H1 (cell line): ENCODE measurements around the gene CA5A. TPM values are rescaled to one million over a fixed set of nuclear protein-coding genes. Genes with fewer than 3 reads are reported as not detected.

Source experiments
- CTCF ChIA-PET: fragments of 300-600 bp; sonication (Branson Sonifier 250); formaldehyde crosslinking; loops from one replicate; lab custom pipeline; 2021; ENCODE audit not compliant: partially characterized antibody; lab: Charles Lee
- POLR2A ChIA-PET: fragments of 300-600 bp; sonication (Branson Sonifier 250); formaldehyde crosslinking; loops from one replicate; lab custom pipeline; 2021; ENCODE audit warnings: inconsistent platforms; ENCODE audit not compliant: partially characterized antibody; lab: Charles Lee
- DNase-seq, 2 experiments: peaks; one replicate each; pipeline versions ENCODE4 v3.0.0 to v3.0.0-alpha.2; 2010 to 2022; ENCODE audit warnings: low spot score in 2 of 2, low read depth in 1 of 2, mixed read lengths in 1 of 2
- FAIRE-seq: peaks from 2 replicates; lab custom pipeline; 2011; peaks lifted over from hg19 to GRCh38; lab: Jason Lieb, UNC
- H2AFZ ChIP-seq: 2 replicates; pipeline ENCODE4 v1.8.1; 2012; ENCODE audit warnings: low read length, inconsistent platforms
- H2AK5ac ChIP-seq: 2 replicates; pipeline ENCODE4 v1.6.1; 2013; ENCODE audit warnings: low read depth, low read length
- H2BK120ac ChIP-seq: replicated peaks from 2 replicates; pipeline ENCODE3; 2013; ENCODE audit warnings: low read depth, low read length, inconsistent platforms
- H2BK12ac ChIP-seq: 2 replicates; pipeline ENCODE4 v1.6.1; 2013; ENCODE audit warnings: low read depth, low read length
- H2BK15ac ChIP-seq: 2 replicates; pipeline ENCODE4 v1.6.1; 2013; ENCODE audit warnings: low read length
- H2BK20ac ChIP-seq: 2 replicates; pipeline ENCODE4 v1.6.1; 2013; ENCODE audit warnings: low read length
- H2BK5ac ChIP-seq: 2 replicates; pipeline ENCODE4 v1.6.1; 2013; ENCODE audit warnings: low read depth, low read length
- H3K14ac ChIP-seq: 2 replicates; pipeline ENCODE4 v1.6.1; 2013; ENCODE audit warnings: inconsistent platforms; ENCODE audit not compliant: insufficient read length
- H3K18ac ChIP-seq: 2 replicates; pipeline ENCODE4 v1.6.1; 2013; ENCODE audit warnings: low read length; ENCODE audit errors: extremely low read depth
- H3K23ac ChIP-seq: 2 replicates; pipeline ENCODE4 v1.6.1; 2013; ENCODE audit warnings: inconsistent platforms; ENCODE audit not compliant: insufficient read length
- H3K23me2 ChIP-seq: 2 replicates; pipeline ENCODE4 v1.6.1; 2013; ENCODE audit warnings: low read depth, low read length
- H3K27ac ChIP-seq: 2 replicates; pipeline ENCODE4 v1.6.1; 2011; ENCODE audit warnings: low read depth, low read length, inconsistent platforms
- H3K27me3 ChIP-seq, 4 experiments: replicated peaks in 1 of 4; 1 replicate in 1 of 4; 2 replicates in 3 of 4; pipeline versions ENCODE4 v1.6.1 to v1.8.1; 2011 to 2013; ENCODE audit warnings: low read length in 3 of 4, mild to moderate bottlenecking in 3 of 4, inconsistent platforms in 2 of 4, mixed read lengths in 2 of 4, moderate library complexity in 1 of 4; ENCODE audit not compliant: control insufficient read depth in 3 of 4, insufficient read depth in 3 of 4; ENCODE audit errors: extremely low read depth in 1 of 4
- H3K36me3 ChIP-seq, 4 experiments: 2 replicates each; pipeline versions ENCODE4 v1.6.1 to v1.8.1; 2011 to 2013; ENCODE audit warnings: mild to moderate bottlenecking in 4 of 4, low read length in 3 of 4, moderate library complexity in 2 of 4, control low read depth in 1 of 4, inconsistent platforms in 1 of 4; ENCODE audit not compliant: insufficient read depth in 4 of 4, control insufficient read depth in 2 of 4
- H3K4ac ChIP-seq: replicated peaks from 2 replicates; pipeline ENCODE3; 2013; ENCODE audit warnings: low read length, low read depth, mixed read lengths, inconsistent platforms; ENCODE audit not compliant: insufficient read length
- H3K4me1 ChIP-seq, 4 experiments: replicated peaks in 1 of 4; 1 replicate in 1 of 4; 2 replicates in 3 of 4; pipeline versions ENCODE4 v1.6.1 to v1.8.1; 2011 to 2013; ENCODE audit warnings: low read length in 3 of 4, inconsistent platforms in 2 of 4, mixed read lengths in 1 of 4; ENCODE audit not compliant: insufficient read depth in 4 of 4, control insufficient read depth in 3 of 4
- H3K4me2 ChIP-seq, 2 experiments: 2 replicates each; pipeline versions ENCODE4 v1.6.1 to v1.8.1; 2011 to 2013; ENCODE audit warnings: low read depth in 2 of 2, low read length in 2 of 2, control low read depth in 1 of 2, inconsistent platforms in 1 of 2, mild to moderate bottlenecking in 1 of 2; ENCODE audit not compliant: insufficient read depth in 1 of 2
- H3K4me3 ChIP-seq, 4 experiments: fragments of 200-600, 300-600 bp in 1 of 4; sonication (generic), shearing (Covaris generic), sonication (Bioruptor Twin) in 1 of 4; 2 replicates each; pipeline versions ENCODE4 v1.5.1 to v1.8.1; 2011 to 2016; ENCODE audit warnings: low read length in 4 of 4, low read depth in 3 of 4, control low read depth in 2 of 4, inconsistent platforms in 2 of 4, mild to moderate bottlenecking in 2 of 4, mixed read lengths in 1 of 4, moderate library complexity in 1 of 4; ENCODE audit not compliant: insufficient read depth in 2 of 4; ENCODE audit errors: extremely low read depth in 1 of 4
- H3K56ac ChIP-seq: replicated peaks from 2 replicates; pipeline ENCODE3; 2013; ENCODE audit warnings: low read depth, mild to moderate bottlenecking, mixed read lengths, low read length, inconsistent platforms; ENCODE audit not compliant: insufficient read length
- H3K79me1 ChIP-seq: 2 replicates; pipeline ENCODE4 v1.6.1; 2013; ENCODE audit warnings: low read depth, low read length, control low read depth
- H3K79me2 ChIP-seq, 2 experiments: 2 replicates each; pipeline versions ENCODE4 v1.6.1 to v1.8.1; 2012 to 2013; ENCODE audit warnings: low read length in 2 of 2, mild to moderate bottlenecking in 2 of 2, inconsistent platforms in 1 of 2; ENCODE audit not compliant: insufficient read depth in 2 of 2, control insufficient read depth in 1 of 2
- H3K9ac ChIP-seq, 4 experiments: replicated peaks in 1 of 4; 1 replicate in 1 of 4; 2 replicates in 3 of 4; pipeline versions ENCODE4 v1.6.1 to v1.8.1; 2011 to 2013; ENCODE audit warnings: low read depth in 3 of 4, low read length in 3 of 4, control low read depth in 2 of 4, mild to moderate bottlenecking in 2 of 4, moderate library complexity in 2 of 4, inconsistent platforms in 1 of 4; ENCODE audit errors: extremely low read depth in 1 of 4
- H3K9me3 ChIP-seq, 2 experiments: 2 replicates each; pipeline versions ENCODE4 v1.6.1 to v1.8.1; 2012 to 2013; ENCODE audit warnings: mild to moderate bottlenecking in 2 of 2, moderate library complexity in 2 of 2, control low read depth in 1 of 2, inconsistent platforms in 1 of 2, low read depth in 1 of 2, low read length in 1 of 2, mixed read lengths in 1 of 2; ENCODE audit not compliant: insufficient read depth in 2 of 2
- H4K20me1 ChIP-seq, 2 experiments: replicated peaks in 1 of 2; 2 replicates each; pipeline versions ENCODE3 to v1.8.1; 2011 to 2013; ENCODE audit warnings: inconsistent platforms in 2 of 2, low read length in 2 of 2, mild to moderate bottlenecking in 1 of 2; ENCODE audit not compliant: insufficient read depth in 2 of 2, control insufficient read depth in 1 of 2
- H4K5ac ChIP-seq: 2 replicates; pipeline ENCODE4 v1.6.1; 2013; ENCODE audit warnings: low read length, low read depth, mixed read lengths, inconsistent platforms; ENCODE audit not compliant: insufficient read length
- H4K8ac ChIP-seq: 2 replicates; pipeline ENCODE4 v1.8.0; 2013; ENCODE audit warnings: mild to moderate bottlenecking, moderate library complexity, low read length, inconsistent platforms; ENCODE audit not compliant: insufficient read depth; ENCODE audit errors: extremely low read depth
- H4K91ac ChIP-seq: replicated peaks from 2 replicates; pipeline ENCODE3; 2013; ENCODE audit warnings: low read length, mixed read lengths, inconsistent platforms; ENCODE audit not compliant: insufficient read length
- CHD1 ChIP-seq: IDR thresholded peaks from 2 replicates; pipeline ENCODE4 v1.6.1; 2012; ENCODE audit warnings: low read depth, low read length, improper control_type of control experiment
- HDAC2 ChIP-seq, 2 experiments: fragments of 300-600 bp in 1 of 2; sonication (generic) in 1 of 2; IDR thresholded peaks; 2 replicates each; pipeline ENCODE4 v1.6.1; 2011 to 2012; ENCODE audit warnings: low read depth in 2 of 2, low read length in 2 of 2, mild to moderate bottlenecking in 2 of 2, moderate library complexity in 2 of 2, borderline replicate concordance in 1 of 2, inconsistent platforms in 1 of 2
- SIX5 ChIP-seq: IDR thresholded peaks from 2 replicates; pipeline ENCODE4 v1.6.1; 2011; ENCODE audit warnings: mild to moderate bottlenecking, low read depth, low read length
- TAF7 ChIP-seq: optimal IDR thresholded peaks from 2 replicates; pipeline ENCODE3; 2011; ENCODE audit warnings: low read depth, mild to moderate bottlenecking, inconsistent platforms, low read length, moderate library complexity, borderline replicate concordance
- WGBS, 2 experiments: shearing (Covaris generic) in 1 of 2; methylation state at CpG; one replicate each; pipeline versions ENCODE4 v1.1.6 to v1.1.7; 2013 to 2015; ENCODE audit warnings: low lambda C conversion rate in 2 of 2, mixed read lengths in 2 of 2, inconsistent platforms in 1 of 2, low coverage in 1 of 2, missing lambda C conversion rate in 1 of 2; ENCODE audit not compliant: insufficient replicate concordance in 2 of 2, insufficient coverage in 1 of 2, insufficient read length in 1 of 2; ENCODE audit errors: extremely low coverage in 1 of 2, missing lambda C conversion rate in 1 of 2; 5-methylcytosine and 5-hydroxymethylcytosine counted together
- polyA plus RNA-seq, 7 experiments: library from polyadenylated mRNA; depleted of rRNA in 3 of 7; stranded (reverse) in 5 of 7; unstranded in 2 of 7; fragments of >200 nt in 5 of 7; fragments of 200-250 nt in 2 of 7; gene quantifications; 1 replicate in 5 of 7; 2 replicates in 1 of 7; 4 replicates in 1 of 7; pipeline versions ENCODE4 v1.2.1 to v1.2.3, GENCODE V29; 2011 to 2013; ENCODE audit warnings: missing spikeins in 2 of 7, mixed read lengths in 2 of 7
- total RNA-seq: library from RNA; stranded (reverse); fragmentation: NEBNext Ultra II Directional; extraction: Animal tissue kit (Norgen Biotek cat#: 25700); gene quantifications from 2 replicates; pipeline ENCODE4 v1.2.1, GENCODE V29; 2021

Gene CA5A
- total and polyA plus RNA-seq, 2 of the 8 experiments (the other 6 are each of a cell fraction or from before 2014, with no cell fraction given): not detected

GRCh38 chr16:87955302-87956097 is 19.2 kb upstream of the CA5A start:
- DNase-seq (no peak), FAIRE-seq (no peak)
- Histone ChIP-seq H3K36me3 (peaks cover 0 to 9% (median 2%) of the 10 kb centered on the region in 4 experiments; a peak in 3 of 8 replicates), H2BK15ac (no peak overlapping the region), H4K8ac (no peak overlapping the region), H3K4ac (no peak overlapping the region), H4K91ac (no peak overlapping the region), H3K4me3 (no peak overlapping the region), H3K9me3 (no peaks in the 10 kb centered on the region), H3K23me2 (peaks cover 9% of the 10 kb centered on the region), H2AFZ (no peak overlapping the region), H3K9ac (peak overlapping the region in 1 of 4 experiments; percentile 35; a peak in 2 of 7 replicates), H2BK20ac (no peak overlapping the region), H2BK5ac (no peak overlapping the region), H3K18ac (no peak overlapping the region)
- WGBS, 2 experiments: 90% methylated on average over 18 of the region's 18 CpGs; no CpG with 5 or more reads in 1 of the 2 experiments
- no peak for TF ChIP-seq TAF7
- no peak for TF ChIP-seq HDAC2 (IDR thresholded peaks at IDR 0.05; ENCODE audit: borderline replicate concordance in 1 of 2, low read depth in 2 of 2, low read length in 2 of 2)
- no peak for TF ChIP-seq CHD1
- TF ChIP-seq SIX5: no peak
- TF ChIP-seq, all 59 proteins: peak for 0
- Histone ChIP-seq H3K79me2 (peaks cover 11 to 88% of the 10 kb centered on the region in 2 experiments), H4K5ac (no peak overlapping the region), H2BK12ac (no peak overlapping the region), H3K27ac (no peak overlapping the region), H3K4me2 (no peak overlapping the region), H2BK120ac (no peak overlapping the region), H3K23ac (no peak overlapping the region), H3K79me1 (peaks cover 31% of the 10 kb centered on the region), H3K14ac (no peak overlapping the region), H3K27me3 (no peaks in the 10 kb centered on the region), H4K20me1 (peaks cover 4 to 21% of the 10 kb centered on the region in 2 experiments), H3K4me1 (peaks cover 0 to 5% (median 2%) of the 10 kb centered on the region in 4 experiments; a peak in 3 of 7 replicates), H2AK5ac (no peak overlapping the region), H3K56ac (no peak overlapping the region)
- ChIA-PET POLR2A (interaction anchor here (5.2 kb wide), 1 partner anchor 8 kb away, joined by 40 read pairs; no protein-coding TSS in a partner anchor), CTCF (interaction anchor here (0.7 to 2.1 kb wide), 7 partner anchors 13 to 177 kb away, joined by 3 to 10 read pairs (median 6); no protein-coding TSS in a partner anchor)
